A549 (cell line): ENCODE results near the gene XIRP1. TPM values are rescaled to one million over a fixed set of nuclear protein-coding genes. Genes with fewer than 3 reads are reported as not detected.

Source experiments
- ATAC-seq, 2 experiments: fragments of 200-7000 bp in 1 of 2; fragments of >200 bp in 1 of 2; cut with Nextera tagmentation in 1 of 2; cut with Tn5 transposase in 1 of 2; 3 replicates each; pipeline versions ENCODE4 v1.8.0 to v1.9.1; 2018 to 2020; ENCODE audit warnings: mild to moderate bottlenecking in 1 of 2, moderate library complexity in 1 of 2
- CTCF ChIA-PET: fragments of 300-600 bp; sonication (Branson Sonifier 250); formaldehyde crosslinking; extraction: SDS; loops from one replicate; lab custom pipeline; 2021; ENCODE audit warnings: antibody characterized with exemption, inconsistent platforms; lab: Yijun Ruan, JAX
- POLR2A ChIA-PET: fragments of 350-600 bp; formaldehyde crosslinking; extraction: SDS; loops from one replicate; lab custom pipeline; 2021; ENCODE audit warnings: antibody characterized with exemption, inconsistent platforms; lab: Yijun Ruan, JAX
- DNase-seq, 2 experiments: peaks; one replicate each; pipeline versions ENCODE4 v3.0.0 to v3.0.0-alpha.2; 2011 to 2016; ENCODE audit warnings: low read depth in 1 of 2, low spot score in 1 of 2
- FAIRE-seq: peaks from 2 replicates; lab custom pipeline; 2011; peaks lifted over from hg19 to GRCh38; lab: Jason Lieb, UNC
- H3K27ac ChIP-seq, 2 experiments: fragments of >200 bp; sonication (Bioruptor Twin); formaldehyde crosslinking; 3 replicates each; pipeline ENCODE4 v1.5.1; 2016 to 2017
- H3K4me1 ChIP-seq: fragments of >200 bp; sonication (Bioruptor Twin); formaldehyde crosslinking; 3 replicates; pipeline ENCODE4 v1.6.1; 2016
- H3K4me2 ChIP-seq: fragments of >200 bp; sonication (Bioruptor Twin); formaldehyde crosslinking; 3 replicates; pipeline ENCODE4 v1.6.1; 2016
- H3K4me3 ChIP-seq: fragments of >200 bp; sonication (Bioruptor Twin); formaldehyde crosslinking; 3 replicates; pipeline ENCODE4 v1.5.1; 2016
- H3K9me3 ChIP-seq: fragments of >200 bp; sonication (Bioruptor Twin); formaldehyde crosslinking; 3 replicates; pipeline ENCODE4 v1.6.1; 2016
- ATOH8 ChIP-seq: fragments of 250-450 bp; sonication (Bioruptor Pico); IDR thresholded peaks from 2 replicates; pipeline ENCODE4 v1.5.0; 2020; ENCODE audit warnings: low read depth, mild to moderate bottlenecking, moderate library complexity
- BHLHE40 ChIP-seq: IDR thresholded peaks from 2 replicates; pipeline ENCODE4 v1.6.1; 2012; ENCODE audit warnings: low read depth, low read length, inconsistent platforms
- CBX2 ChIP-seq: fragments of 200-600 bp; sonication (generic); IDR thresholded peaks from 2 replicates; pipeline ENCODE4 v1.6.1; 2016; ENCODE audit warnings: low read depth, mild to moderate bottlenecking, borderline replicate concordance
- CEBPB ChIP-seq, 2 experiments: fragments of >200 bp in 1 of 2; sonication (Bioruptor Twin) in 1 of 2; formaldehyde crosslinking in 1 of 2; IDR thresholded peaks; 2 replicates each; pipeline ENCODE4 v1.6.1; 2012 to 2016
- CHD2 ChIP-seq: fragments of 150-350 bp; IDR thresholded peaks from 2 replicates; pipeline ENCODE4 v1.6.1; 2014; ENCODE audit warnings: low read length; ENCODE audit not compliant: partially characterized antibody
- CHD4 ChIP-seq: fragments of 200-600 bp; sonication (generic); IDR thresholded peaks from 2 replicates; pipeline ENCODE4 v1.6.1; 2016; ENCODE audit warnings: antibody characterized with exemption, mild to moderate bottlenecking, borderline replicate concordance
- CTCF ChIP-seq: fragments of >200 bp; sonication (Bioruptor Twin); formaldehyde crosslinking; IDR thresholded peaks from 3 replicates; pipeline ENCODE4 v1.5.1; 2016
- E2F6 ChIP-seq: IDR thresholded peaks from 2 replicates; pipeline ENCODE4 v1.6.1; 2012; ENCODE audit warnings: low read depth, borderline replicate concordance
- EHMT2 ChIP-seq: fragments of 200-600 bp; sonication (generic); IDR thresholded peaks from 2 replicates; pipeline ENCODE4 v1.6.1; 2016; ENCODE audit warnings: antibody characterized with exemption, low read depth, mild to moderate bottlenecking, moderate library complexity
- ELK1 ChIP-seq: fragments of 150-350 bp; IDR thresholded peaks from 2 replicates; pipeline ENCODE4 v1.6.1; 2014; ENCODE audit warnings: low read depth, mild to moderate bottlenecking, low read length
- EP300 ChIP-seq, 2 experiments: fragments of >200 bp; sonication (Bioruptor Twin); formaldehyde crosslinking; IDR thresholded peaks; 2 replicates in 1 of 2; 3 replicates in 1 of 2; pipeline ENCODE4 v1.6.1; 2016 to 2017
- FOSL2 ChIP-seq, 2 experiments: fragments of 450-650 bp in 1 of 2; fragments of >200 bp in 1 of 2; sonication (Bioruptor Twin) in 1 of 2; formaldehyde crosslinking; IDR thresholded peaks; 2 replicates each; pipeline versions ENCODE4 v1.5.0 to v1.6.1; 2016 to 2020; ENCODE audit warnings: mild to moderate bottlenecking in 1 of 2, moderate library complexity in 1 of 2
- FOXS1 ChIP-seq: fragments of 250-450 bp; sonication (Bioruptor Pico); IDR thresholded peaks from 2 replicates; pipeline ENCODE4 v1.5.0; 2020; ENCODE audit warnings: mild to moderate bottlenecking, moderate library complexity
- JUN ChIP-seq, 2 experiments: fragments of >200 bp; sonication (Bioruptor Twin); formaldehyde crosslinking; IDR thresholded peaks; 2 replicates in 1 of 2; 3 replicates in 1 of 2; pipeline ENCODE4 v1.6.1; 2016 to 2017
- KDM1A ChIP-seq: fragments of 200-600 bp; sonication (generic); IDR thresholded peaks from 2 replicates; pipeline ENCODE4 v1.6.1; 2016; ENCODE audit warnings: low read depth, mild to moderate bottlenecking
- KDM5A ChIP-seq: fragments of 200-600 bp; sonication (generic); IDR thresholded peaks from 2 replicates; pipeline ENCODE4 v1.6.1; 2016; ENCODE audit warnings: antibody characterized with exemption, mild to moderate bottlenecking
- MAX ChIP-seq: IDR thresholded peaks from 2 replicates; pipeline ENCODE4 v1.6.1; 2012
- MAZ ChIP-seq: fragments of 150-350 bp; IDR thresholded peaks from 2 replicates; pipeline ENCODE4 v1.6.1; 2014; ENCODE audit warnings: antibody characterized with exemption, low read depth, low read length, borderline replicate concordance
- MYC ChIP-seq: IDR thresholded peaks from 2 replicates; pipeline ENCODE4 v1.6.1; 2012; ENCODE audit warnings: mild to moderate bottlenecking, inconsistent platforms, low read length, improper control_type of control experiment, borderline replicate concordance
- NFE2L2 ChIP-seq: fragments of 150-350 bp; conservative IDR thresholded peaks from 2 replicates; pipeline ENCODE4 v1.6.1; 2014; ENCODE audit warnings: low read length
- NR3C1 ChIP-seq: fragments of >200 bp; sonication (Bioruptor Twin); formaldehyde crosslinking; IDR thresholded peaks from 3 replicates; pipeline ENCODE4 v1.6.1; 2017
- PBX3 ChIP-seq: IDR thresholded peaks from 2 replicates; pipeline ENCODE4 v1.6.1; 2012
- POLR2AphosphoS2 ChIP-seq: conservative IDR thresholded peaks from 2 replicates; pipeline ENCODE4 v1.6.1; 2012; ENCODE audit warnings: low read length, improper control_type of control experiment, inconsistent platforms
- RCOR1 ChIP-seq: fragments of 150-350 bp; IDR thresholded peaks from 2 replicates; pipeline ENCODE4 v1.6.1; 2014; ENCODE audit warnings: antibody characterized with exemption, low read length, low read depth
- ZC3H11A ChIP-seq: fragments of 450-650 bp; IDR thresholded peaks from 2 replicates; pipeline ENCODE4 v1.6.1; 2014; ENCODE audit warnings: antibody characterized with exemption, mild to moderate bottlenecking
- ZFP36 ChIP-seq: fragments of 450-650 bp; IDR thresholded peaks from 2 replicates; pipeline ENCODE4 v1.6.1; 2014; ENCODE audit warnings: borderline replicate concordance; ENCODE audit not compliant: partially characterized antibody
- ZNF302 ChIP-seq: fragments of 250-450 bp; sonication (Bioruptor Pico); IDR thresholded peaks from 2 replicates; pipeline ENCODE4 v1.9.0; 2021; ENCODE audit warnings: inconsistent platforms, mild to moderate bottlenecking, moderate library complexity
- WGBS: methylation state at CpG from one replicate; pipeline ENCODE4 v1.1.6; 2017; ENCODE audit errors: missing lambda C conversion rate; 5-methylcytosine and 5-hydroxymethylcytosine counted together
- polyA plus RNA-seq, 4 experiments: library from polyadenylated mRNA; depleted of rRNA in 3 of 4; stranded (reverse); fragments of >200 nt; fragmentation: RNase III in 1 of 4; extraction: RNeasy Plus Mini Kit Qiagen cat#74134 plus additional on column Dnase treatment in 1 of 4; gene quantifications; 2 replicates in 3 of 4; 3 replicates in 1 of 4; pipeline ENCODE4 v1.2.3, GENCODE V29; 2011 to 2017

The XIRP1 gene
- polyA plus RNA-seq, 2 of the 4 experiments (the other 2 are of a cell fraction): not detected

- Histone ChIP-seq H3K4me2 (no peak overlapping the region), H3K27ac (no peak overlapping the region; a peak in 1 of 6 replicates), H3K4me1 (peaks cover 63% of the 10 kb centered on the region), H3K9me3 (no peaks in the 10 kb centered on the region), H3K4me3 (no peak overlapping the region)
- no peak for FAIRE-seq
- CTCF ChIA-PET: interaction anchor here (0.7 to 1.3 kb wide), 2 partner anchors 45 to 47 kb away, joined by 3 to 4 read pairs; no protein-coding TSS in a partner anchor
- POLR2A ChIA-PET: no interaction called here
- DNase-seq: no peak
- 93% methylated on average over 20 of the region's 20 CpGs for WGBS
- TF ChIP-seq CBX2: no peak
- no peak for TF ChIP-seq MAZ
- TF ChIP-seq KDM1A: no peak
- no peak for TF ChIP-seq CEBPB (IDR thresholded peaks at IDR 0.05)
- no peak for TF ChIP-seq CHD4
- no peak for TF ChIP-seq JUN (IDR thresholded peaks at IDR 0.05)
- no peak for TF ChIP-seq CTCF
- TF ChIP-seq ELK1: no peak
- TF ChIP-seq EP300 (IDR thresholded peaks at IDR 0.05): no peak
- no peak for TF ChIP-seq MYC
- no peak for TF ChIP-seq ATOH8 (CRISPR knock-in tag)
- TF ChIP-seq POLR2AphosphoS2: no peak
- no peak for ATAC-seq
Measured at GRCh38 chr3:39144095-39144747, 48.2 kb downstream of the XIRP1 start.

GRCh38 chr3:39143051-39143885, 49.1 kb downstream of the XIRP1 start:
- Histone ChIP-seq H3K4me2 (no peak overlapping the region), H3K27ac (no peak overlapping the region), H3K9me3 (no peaks in the 10 kb centered on the region), H3K4me1 (peaks cover 53% of the 10 kb centered on the region), H3K4me3 (no peak overlapping the region)
- no peak for DNase-seq
- ChIA-PET CTCF (interaction anchor here (1.3 kb wide), 1 partner anchor 48 kb away, joined by 4 read pairs; no protein-coding TSS in a partner anchor), POLR2A (no interaction called here)
- WGBS: 82% methylated on average over 13 of the region's 14 CpGs
- TF ChIP-seq PBX3: no peak
- TF ChIP-seq E2F6: no peak
- no peak for TF ChIP-seq EP300 (IDR thresholded peaks at IDR 0.05)
- TF ChIP-seq ZC3H11A: no peak
- TF ChIP-seq CBX2: no peak
- TF ChIP-seq ZNF302 (CRISPR knock-in tag): no peak
- no peak for TF ChIP-seq NR3C1
- no peak for TF ChIP-seq CHD2
- TF ChIP-seq RCOR1: no peak
- no peak for TF ChIP-seq FOXS1
- no peak for TF ChIP-seq KDM5A
- no peak for TF ChIP-seq EHMT2
- no peak for TF ChIP-seq BHLHE40
- TF ChIP-seq NFE2L2: no peak
- TF ChIP-seq FOSL2 (IDR thresholded peaks at IDR 0.05): no peak
- TF ChIP-seq FOSL2 (CRISPR knock-in tag; IDR thresholded peaks at IDR 0.05): no peak
- TF ChIP-seq MAX: no peak
- no peak for TF ChIP-seq ZFP36
- ATAC-seq: no peak
- FAIRE-seq: no peak
